Left ventricle myocardium inferior (tissue), 1 donor: ENCODE results near the gene NKG7. TPM values are rescaled to one million over a fixed set of nuclear protein-coding genes. Genes with fewer than 3 reads are reported as not detected.
A peak's percentile ranks its signal among the peaks of the same experiment; 100 is the strongest.

Experiments
- DNase-seq: peaks from one replicate; pipeline ENCODE4 v3.0.0-alpha.2; 2020
- H3K27ac ChIP-seq: fragments of 200-600 bp; replicated peaks from 2 replicates; pipeline ENCODE4 v1.8.0; 2021
- H3K27me3 ChIP-seq: fragments of 200-600 bp; 2 replicates; pipeline ENCODE4 v1.8.0; 2021; ENCODE audit warnings: low read depth
- H3K36me3 ChIP-seq: fragments of 200-600 bp; 2 replicates; pipeline ENCODE4 v1.8.0; 2021
- H3K4me1 ChIP-seq: fragments of 200-600 bp; 2 replicates; pipeline ENCODE4 v1.8.0; 2021
- H3K4me3 ChIP-seq: fragments of 200-600 bp; 2 replicates; pipeline ENCODE4 v1.8.0; 2021; ENCODE audit warnings: mild to moderate bottlenecking, moderate library complexity
- H3K9me3 ChIP-seq: fragments of 200-600 bp; replicated peaks from 2 replicates; pipeline ENCODE4 v1.8.0; 2021
- intact Hi-C: fragments of 100-400 bp; cut with micrococcal nuclease; formaldehyde crosslinking; loops from one replicate; pipeline ENCODE4 v1.11.0; 2022
- total RNA-seq: library from RNA; stranded (reverse); fragmentation: NEBNext Ultra II Directional; extraction: Animal tissue kit (Norgen Biotek cat#: 25700); gene quantifications from one replicate; pipeline ENCODE4 v1.2.1, GENCODE V29; 2021
- TF ChIP-seq, protein P1 (sequence below): fragments of 200-600 bp; IDR thresholded peaks from 2 replicates; pipeline ENCODE4 v1.8.0; 2021; ENCODE audit warnings: antibody characterized with exemption, mild to moderate bottlenecking, borderline replicate concordance
- donor health status: DM: no; HTN: yes; CAD: no; lungs with severe emphysema.

The NKG7 gene
- total RNA-seq, 1 donor from 2014 or later: 1.8 TPM

DNA sequence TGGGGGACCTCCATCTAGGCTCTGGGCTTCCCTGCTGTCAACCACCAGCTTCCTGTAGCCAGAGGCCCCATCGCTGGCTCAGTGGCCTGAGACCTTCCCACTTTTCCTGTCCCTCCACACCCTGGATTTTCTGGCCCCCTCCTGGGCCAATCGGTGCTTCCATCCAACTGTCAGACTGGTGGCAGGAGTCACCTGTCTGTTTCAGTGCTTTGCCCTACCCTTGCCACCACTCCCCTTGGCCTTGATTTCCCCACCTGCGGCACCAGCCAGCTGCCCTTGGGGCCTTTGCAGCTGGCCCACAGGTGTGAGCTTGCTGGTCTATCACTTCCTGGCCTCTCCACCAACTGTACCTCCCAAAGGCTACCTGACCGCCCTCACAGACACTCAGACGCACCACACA lies 43.0 kb downstream of the NKG7 start:
- Histone ChIP-seq H3K27me3 (peaks cover 80% of the 10 kb centered on the region), H3K36me3 (no peaks in the 10 kb centered on the region), H3K4me3 (no peak overlapping the region), H3K27ac (no peak overlapping the region), H3K9me3 (peaks cover 5% of the 10 kb centered on the region), H3K4me1 (peaks cover 14% of the 10 kb centered on the region)
- intact Hi-C loops: no loop called here
- DNase-seq: no peak
- TF ChIP-seq, protein P1, sequence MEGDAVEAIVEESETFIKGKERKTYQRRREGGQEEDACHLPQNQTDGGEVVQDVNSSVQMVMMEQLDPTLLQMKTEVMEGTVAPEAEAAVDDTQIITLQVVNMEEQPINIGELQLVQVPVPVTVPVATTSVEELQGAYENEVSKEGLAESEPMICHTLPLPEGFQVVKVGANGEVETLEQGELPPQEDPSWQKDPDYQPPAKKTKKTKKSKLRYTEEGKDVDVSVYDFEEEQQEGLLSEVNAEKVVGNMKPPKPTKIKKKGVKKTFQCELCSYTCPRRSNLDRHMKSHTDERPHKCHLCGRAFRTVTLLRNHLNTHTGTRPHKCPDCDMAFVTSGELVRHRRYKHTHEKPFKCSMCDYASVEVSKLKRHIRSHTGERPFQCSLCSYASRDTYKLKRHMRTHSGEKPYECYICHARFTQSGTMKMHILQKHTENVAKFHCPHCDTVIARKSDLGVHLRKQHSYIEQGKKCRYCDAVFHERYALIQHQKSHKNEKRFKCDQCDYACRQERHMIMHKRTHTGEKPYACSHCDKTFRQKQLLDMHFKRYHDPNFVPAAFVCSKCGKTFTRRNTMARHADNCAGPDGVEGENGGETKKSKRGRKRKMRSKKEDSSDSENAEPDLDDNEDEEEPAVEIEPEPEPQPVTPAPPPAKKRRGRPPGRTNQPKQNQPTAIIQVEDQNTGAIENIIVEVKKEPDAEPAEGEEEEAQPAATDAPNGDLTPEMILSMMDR: no peak

DNA sequence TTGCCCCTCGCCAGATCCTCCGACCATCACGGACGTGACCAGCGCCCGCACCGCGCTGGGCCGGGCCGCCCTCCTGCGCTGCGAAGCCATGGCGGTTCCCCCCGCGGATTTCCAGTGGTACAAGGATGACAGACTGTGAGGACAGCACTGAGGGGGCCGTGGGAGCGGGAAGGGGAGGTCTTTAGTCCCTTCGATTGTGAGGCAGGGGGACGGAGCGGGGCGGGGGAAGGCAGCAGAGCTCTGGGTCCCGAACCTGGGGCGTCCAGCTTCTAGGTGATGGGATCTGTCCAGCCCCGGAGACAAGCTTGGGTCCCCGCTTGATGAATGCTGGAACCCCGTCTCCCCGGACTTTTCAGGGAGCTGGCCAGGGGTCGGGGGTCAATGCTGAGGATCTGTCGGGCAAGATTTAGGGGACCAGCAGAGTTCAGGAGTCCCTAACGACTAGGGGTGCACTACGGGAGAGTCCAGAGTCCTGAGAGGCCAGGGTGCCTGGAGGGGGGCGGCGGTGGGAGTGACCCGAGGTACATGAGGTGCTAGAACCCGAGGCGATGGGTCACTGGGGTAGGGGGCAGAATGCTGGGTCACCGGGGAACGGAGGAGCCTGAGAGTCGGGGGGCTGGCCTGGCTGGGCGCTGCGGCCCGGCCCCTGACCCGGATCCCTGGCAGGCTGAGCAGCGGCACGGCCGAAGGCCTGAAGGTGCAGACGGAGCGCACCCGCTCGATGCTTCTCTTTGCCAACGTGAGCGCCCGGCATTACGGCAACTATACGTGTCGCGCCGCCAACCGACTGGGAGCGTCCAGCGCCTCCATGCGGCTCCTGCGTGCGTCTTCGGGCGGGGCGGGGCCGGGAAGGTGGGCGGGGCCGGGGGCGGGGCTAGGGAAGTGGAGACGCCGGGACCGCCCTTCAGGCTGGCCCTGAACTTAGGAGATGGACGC lies 45.1 kb downstream of the NKG7 start:
- Histone ChIP-seq H3K4me3 (peak overlapping the region; percentile 46), H3K9me3 (peaks cover 5% of the 10 kb centered on the region), H3K36me3 (no peaks in the 10 kb centered on the region), H3K4me1 (peaks cover 14% of the 10 kb centered on the region), H3K27ac (no peak overlapping the region), H3K27me3 (peaks cover 95% of the 10 kb centered on the region)
- intact Hi-C loops: no loop called here
- DNase-seq: peak; percentile 31
- TF ChIP-seq, protein P1: no peak

DNA sequence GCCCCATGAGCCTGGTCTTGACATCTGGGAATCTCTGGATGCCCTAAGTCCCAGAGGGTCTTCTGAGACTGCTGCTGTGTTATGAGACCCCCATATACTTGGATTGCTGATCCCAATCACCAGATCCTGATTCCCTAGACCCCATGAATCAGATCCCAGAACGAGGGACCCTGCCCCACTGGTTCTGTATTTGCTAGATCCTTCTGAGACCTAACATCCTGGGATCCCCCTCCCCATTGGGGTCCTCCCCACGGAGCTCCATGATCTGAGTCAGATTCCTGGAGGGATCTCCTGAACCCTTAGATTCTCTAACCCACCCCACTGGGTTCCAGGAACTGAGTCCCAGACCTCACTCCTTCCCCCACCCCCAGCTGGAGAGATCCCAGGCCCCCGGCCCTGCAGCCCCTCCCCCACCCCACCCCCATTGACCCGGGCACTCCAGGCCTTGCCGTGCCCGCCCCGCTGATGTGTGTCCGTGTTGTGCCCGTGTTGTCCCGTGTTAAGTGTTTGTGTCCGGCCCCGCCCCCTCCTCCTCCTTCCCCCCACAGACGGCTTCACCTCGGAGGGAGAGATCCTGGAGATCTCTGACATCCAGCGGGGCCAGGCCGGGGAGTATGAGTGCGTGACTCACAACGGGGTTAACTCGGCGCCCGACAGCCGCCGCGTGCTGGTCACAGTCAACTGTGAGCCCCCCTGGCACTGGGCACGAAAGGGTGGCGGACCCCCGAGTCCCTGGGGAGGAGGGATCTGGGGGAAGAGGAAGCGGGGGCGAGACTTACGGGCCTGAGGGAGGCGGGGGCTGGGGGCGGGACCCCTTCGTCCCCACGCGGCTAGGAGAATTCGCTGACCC lies 46.0 kb downstream of the NKG7 start:
- Histone ChIP-seq H3K4me3 (no peak overlapping the region), H3K9me3 (peaks cover 5% of the 10 kb centered on the region), H3K27me3 (peaks cover 86% of the 10 kb centered on the region), H3K27ac (no peak overlapping the region), H3K36me3 (no peaks in the 10 kb centered on the region), H3K4me1 (peaks cover 14% of the 10 kb centered on the region)
- intact Hi-C loops: no loop called here
- no peak for DNase-seq
- TF ChIP-seq, protein P1: no peak

DNA sequence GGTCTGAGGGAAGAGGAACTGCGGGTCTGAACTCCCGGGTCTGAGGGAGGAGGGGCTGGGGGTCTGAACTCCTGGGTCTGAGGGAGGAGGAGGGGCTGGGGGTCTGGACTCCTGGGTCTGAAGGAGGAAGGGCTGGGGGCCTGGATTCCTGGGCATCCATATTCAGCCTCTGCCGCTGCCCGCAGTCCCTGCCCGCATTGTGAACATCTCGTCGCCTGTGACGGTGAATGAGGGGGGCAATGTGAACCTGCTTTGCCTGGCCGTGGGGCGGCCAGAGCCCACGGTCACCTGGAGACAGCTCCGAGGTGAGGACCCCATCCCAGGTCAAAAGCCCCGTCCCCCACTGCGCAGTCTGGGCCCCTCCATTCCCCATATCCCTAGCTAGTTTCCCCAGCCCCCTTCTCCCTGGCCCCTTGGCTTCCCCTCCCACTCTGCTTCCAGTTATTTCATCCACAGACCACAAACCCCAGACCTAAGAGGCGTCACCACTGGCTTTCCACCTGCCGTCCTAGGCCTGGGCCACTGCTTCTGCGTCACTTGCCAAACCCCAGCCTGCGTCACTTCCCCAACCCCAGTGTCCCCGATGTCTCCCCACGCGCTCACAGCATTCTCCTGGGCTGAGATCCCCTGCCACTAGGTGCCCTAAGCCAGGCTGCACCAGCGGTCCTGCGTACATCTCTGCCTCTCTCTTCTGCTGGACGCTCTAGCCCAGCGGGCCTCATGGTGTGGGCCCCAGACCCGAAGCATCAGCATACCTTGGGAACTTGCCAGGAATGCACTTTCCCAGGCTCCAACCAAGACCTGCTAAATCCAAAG lies 47.1 kb downstream of the NKG7 start:
- Histone ChIP-seq H3K4me3 (no peak overlapping the region), H3K4me1 (peaks cover 14% of the 10 kb centered on the region), H3K27ac (no peak overlapping the region), H3K27me3 (peaks cover 82% of the 10 kb centered on the region), H3K9me3 (no peaks in the 10 kb centered on the region), H3K36me3 (no peaks in the 10 kb centered on the region)
- TF ChIP-seq, protein P1: no peak
- DNase-seq: no peak
- intact Hi-C loops: no loop called here

DNA sequence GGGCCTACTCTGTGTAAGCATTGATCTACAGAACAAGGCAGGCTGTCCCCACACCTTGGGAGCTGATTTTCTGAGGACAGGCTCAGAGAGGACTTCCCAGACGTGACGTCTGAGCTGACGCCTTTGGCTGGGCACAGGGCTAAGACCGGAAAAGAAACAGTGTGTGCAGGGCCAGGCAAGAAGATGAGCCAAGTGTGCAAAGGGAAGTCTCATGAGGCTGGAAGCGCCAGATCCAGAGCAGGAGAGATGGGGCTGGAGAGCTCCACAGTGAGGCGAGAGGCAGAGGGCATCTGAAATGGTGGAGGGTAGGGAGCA lies 48.3 kb downstream of the NKG7 start:
- H3K27ac ChIP-seq: no peak overlapping the region
- peaks cover 14% of the 10 kb centered on the region for H3K4me1 ChIP-seq
- TF ChIP-seq, protein P1: no peak
- peaks cover 76% of the 10 kb centered on the region for H3K27me3 ChIP-seq
- H3K4me3 ChIP-seq: no peak overlapping the region
- intact Hi-C loops: no loop called here
- H3K9me3 ChIP-seq: no peaks in the 10 kb centered on the region
- no peak for DNase-seq
- H3K36me3 ChIP-seq: no peaks in the 10 kb centered on the region
